Measurements from ENCODE around the gene ING2.
"Not testable (repeated sequence)": the region's sequence is repeated elsewhere in the genome, so short reads cannot be mapped to it uniquely, and the experiment has no call there.

Gene ING2

GRCh38 chr4:183548306-183548705 is 43.4 kb downstream of the ING2 start:
- no peak for DNase-seq (ENCODE audit: low read depth)

GRCh38 chr4:183550345-183551093 is 45.7 kb downstream of the ING2 start:
- no peak for DNase-seq (ENCODE audit: low read depth)

DNA sequence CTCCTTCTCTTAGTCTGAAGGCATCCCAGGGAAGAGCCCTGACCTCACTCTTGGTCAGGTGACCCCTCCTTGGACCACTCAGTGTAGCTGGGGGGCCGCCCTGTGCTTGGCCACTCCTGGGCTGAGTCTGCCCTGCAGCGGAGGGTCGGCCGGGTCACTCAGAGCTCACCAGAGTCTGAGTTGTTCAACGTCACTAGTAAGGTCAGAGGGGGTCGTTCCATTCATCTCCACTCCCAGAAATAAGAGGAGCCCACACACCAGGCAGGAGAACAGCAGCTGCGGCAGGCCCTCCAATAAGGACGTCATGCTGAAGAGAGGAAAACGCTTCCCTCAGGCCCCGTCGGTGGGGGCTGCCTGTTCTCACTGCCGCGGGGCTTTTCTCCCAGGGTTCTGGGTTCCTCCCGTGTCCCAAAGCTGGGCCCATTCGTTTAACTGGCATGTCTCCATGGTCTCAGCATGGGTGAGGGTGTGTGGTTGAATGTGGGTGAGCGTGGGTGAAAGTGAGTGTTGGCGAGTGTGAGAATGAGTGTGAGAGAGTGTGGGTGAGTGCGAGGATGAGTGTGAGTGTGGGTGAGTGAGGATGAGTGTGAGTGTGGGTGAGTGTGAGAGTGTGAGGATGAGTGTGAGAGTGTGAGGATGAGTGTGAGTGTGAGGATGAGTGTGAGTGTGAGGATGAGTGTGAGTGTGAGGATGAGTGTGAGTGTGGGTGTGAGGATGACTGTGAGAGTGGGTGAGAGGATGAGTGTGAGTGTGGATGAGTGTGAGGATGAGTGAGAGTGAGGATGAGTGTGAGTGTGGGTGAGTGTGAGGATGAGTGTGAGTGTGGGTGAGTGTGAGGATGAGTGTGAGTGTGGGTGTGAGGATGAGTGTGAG is 47.7 kb downstream of the ING2 start:
- no peak for DNase-seq (ENCODE audit: low read depth)

DNA sequence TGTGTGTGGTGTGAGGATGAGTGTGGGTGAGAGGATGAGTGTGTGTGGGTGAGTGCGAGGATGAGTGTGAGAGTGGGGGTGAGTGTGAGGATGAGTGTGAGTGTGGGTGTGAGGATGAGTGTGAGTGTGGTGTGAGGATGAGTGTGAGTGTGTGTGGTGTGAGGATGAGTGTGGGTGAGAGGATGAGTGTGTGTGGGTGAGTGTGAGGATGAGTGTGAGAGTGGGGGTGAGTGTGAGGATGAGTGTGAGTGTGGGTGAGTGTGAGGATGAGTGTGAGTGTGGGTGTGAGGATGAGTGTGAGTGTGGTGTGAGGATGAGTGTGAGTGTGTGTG is 48.3 kb downstream of the ING2 start:
- DNase-seq (ENCODE audit: low read depth), result not testable (repeated sequence)

GRCh38 chr4:183553601-183554345 is 48.9 kb downstream of the ING2 start:
- DNase-seq (ENCODE audit: low read depth), result no peak

- no peak for DNase-seq (ENCODE audit: low read depth)
These were observed 49.5 kb downstream of the ING2 start for GRCh38 chr4:183554346-183554686.

DNA sequence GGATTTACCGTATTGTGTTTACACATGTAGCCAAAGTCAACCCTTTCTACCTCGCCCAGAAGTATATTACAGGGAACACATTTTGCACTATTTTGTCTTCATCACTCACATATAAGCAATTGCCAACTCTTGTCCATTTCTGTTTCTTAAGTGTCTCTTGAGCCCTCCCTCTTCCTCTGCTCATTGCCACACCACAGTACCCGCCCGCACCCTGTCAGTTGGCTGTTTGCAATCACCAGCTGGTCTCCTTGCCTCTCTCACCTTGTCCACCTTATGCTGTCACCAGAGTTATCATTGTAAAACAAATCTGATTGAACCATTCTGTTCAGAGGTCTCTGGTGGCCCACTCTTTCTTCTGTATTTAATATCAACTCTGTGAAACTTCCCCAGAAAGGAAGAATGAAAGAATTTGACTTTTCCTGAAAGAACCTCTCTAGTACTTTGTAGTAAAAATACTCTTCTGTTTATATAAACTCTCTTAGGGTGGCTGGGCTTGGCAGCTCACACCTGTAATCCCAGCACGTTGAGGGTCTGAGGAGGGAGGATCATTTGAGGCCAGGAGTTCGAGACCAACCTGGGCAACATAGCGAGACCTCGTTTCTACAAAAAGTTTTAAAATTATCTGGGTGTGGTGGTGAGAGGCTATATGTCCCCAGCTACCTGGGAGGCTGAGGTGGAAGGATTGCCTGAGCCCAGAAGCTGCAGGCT is 50.2 kb downstream of the ING2 start:
- no peak for DNase-seq (ENCODE audit: low read depth)

GRCh38 chr4:183556947-183557346 is 52.1 kb downstream of the ING2 start:
- DNase-seq (ENCODE audit: low read depth), result no peak

DNA sequence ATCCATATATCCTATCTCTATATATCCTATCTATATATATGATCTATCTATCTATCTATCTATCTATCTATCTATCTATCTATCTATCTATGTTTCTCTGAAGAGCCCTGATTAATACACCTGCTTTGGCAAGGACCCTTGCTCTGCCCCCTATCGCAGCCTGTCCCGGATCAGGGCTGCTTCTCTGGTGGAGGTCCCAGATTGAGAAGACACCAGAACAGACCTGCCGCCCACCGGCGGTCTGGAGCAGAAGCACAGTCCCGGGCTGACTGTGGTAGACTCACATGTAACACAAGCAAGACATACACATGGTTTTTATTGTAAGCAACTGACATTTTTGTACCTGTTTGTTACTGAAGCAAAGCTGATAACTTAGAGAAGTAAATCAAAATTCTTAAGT is 52.8 kb downstream of the ING2 start:
- DNase-seq (ENCODE audit: low read depth), result no peak

GRCh38 chr4:183558873-183559272 is 54.0 kb downstream of the ING2 start:
- no peak for DNase-seq (ENCODE audit: low read depth)

- DNase-seq (ENCODE audit: low read depth), result no peak
These were observed 57.0 kb downstream of the ING2 start for GRCh38 chr4:183561905-183562304.

Data from activated T-helper 1 cell treated with Interleukin-2 at 50 U/mL for 16 hours (primary cell).